HEK293 (cell line): ENCODE results near the gene CERS5.
A peak's percentile ranks its signal among the peaks of the same experiment; 100 is the strongest.

Experiments used
- CTCF ChIA-PET: fragments of 350-600 bp; formaldehyde crosslinking; extraction: SDS; loops from one replicate; lab custom pipeline; 2021; ENCODE audit warnings: antibody characterized with exemption; lab: Yijun Ruan, JAX
- POLR2A ChIA-PET: fragments of 300-600 bp; formaldehyde crosslinking; extraction: SDS; loops from one replicate; lab custom pipeline; 2020; ENCODE audit warnings: antibody characterized with exemption, inconsistent platforms; lab: Yijun Ruan, JAX
- H3K27ac ChIP-seq: fragments of 200-500 bp; sonication (Bioruptor generic); 2 replicates; pipeline ENCODE4 v1.5.1; 2014; ENCODE audit warnings: low read depth, low read length, control low read depth, inconsistent platforms; ENCODE audit errors: extremely low read depth
- H3K36me3 ChIP-seq, 2 experiments: fragments of 200-500 bp in 1 of 2; sonication (Bioruptor generic) in 1 of 2; 1 replicate in 1 of 2; 2 replicates in 1 of 2; pipeline ENCODE4 v1.5.1; 2014 to 2017; ENCODE audit warnings: inconsistent platforms in 2 of 2, low read length in 2 of 2; ENCODE audit not compliant: control insufficient read depth in 2 of 2, insufficient read depth in 1 of 2
- H3K4me1 ChIP-seq: fragments of 200-500 bp; sonication (Bioruptor generic); 2 replicates; pipeline ENCODE4 v1.5.1; 2014; ENCODE audit warnings: mild to moderate bottlenecking, low read length, inconsistent platforms; ENCODE audit not compliant: control insufficient read depth, insufficient read depth
- H3K4me3 ChIP-seq: 2 replicates; pipeline ENCODE4 v1.5.1; 2011; ENCODE audit warnings: low read depth, mild to moderate bottlenecking, control low read depth, low read length, moderate library complexity
- H3K9me3 ChIP-seq: fragments of 200-500 bp; sonication (Bioruptor generic); 2 replicates; pipeline ENCODE4 v1.5.1; 2014; ENCODE audit warnings: low read depth, low read length, inconsistent platforms; ENCODE audit not compliant: control insufficient read depth, insufficient read depth
- CTCF ChIP-seq: fragments of 450-650 bp; formaldehyde crosslinking; IDR thresholded peaks from 2 replicates; pipeline ENCODE4 v1.5.1; 2016; ENCODE audit warnings: missing biosample characterization, missing genetic modification characterization
- EGR2 ChIP-seq: fragments of 450-650 bp; formaldehyde crosslinking; IDR thresholded peaks from 2 replicates; pipeline ENCODE4 v1.5.1; 2016; ENCODE audit warnings: low read depth, missing biosample characterization, missing genetic modification characterization
- ELK4 ChIP-seq: IDR thresholded peaks from 2 replicates; pipeline ENCODE4 v1.6.1; 2011; ENCODE audit warnings: mild to moderate bottlenecking, low read depth, low read length, borderline replicate concordance
- GLI4 ChIP-seq: fragments of 450-650 bp; formaldehyde crosslinking; IDR thresholded peaks from 2 replicates; pipeline ENCODE4 v1.5.1; 2016; ENCODE audit warnings: missing biosample characterization, missing genetic modification characterization
- HIC1 ChIP-seq: fragments of 450-650 bp; formaldehyde crosslinking; IDR thresholded peaks from 2 replicates; pipeline ENCODE4 v1.5.1; 2016; ENCODE audit warnings: missing biosample characterization, missing genetic modification characterization
- KLF8 ChIP-seq: fragments of 450-650 bp; formaldehyde crosslinking; IDR thresholded peaks from 2 replicates; pipeline ENCODE4 v1.5.1; 2016; ENCODE audit warnings: missing biosample characterization, missing genetic modification characterization
- KLF9 ChIP-seq: fragments of 450-650 bp; formaldehyde crosslinking; IDR thresholded peaks from 2 replicates; pipeline ENCODE4 v1.5.1; 2016; ENCODE audit warnings: missing biosample characterization, missing genetic modification characterization, low read depth
- PATZ1 ChIP-seq: fragments of 450-650 bp; formaldehyde crosslinking; IDR thresholded peaks from 2 replicates; pipeline ENCODE4 v1.5.1; 2016; ENCODE audit warnings: missing biosample characterization, missing genetic modification characterization
- PRDM1 ChIP-seq: fragments of 450-650 bp; formaldehyde crosslinking; IDR thresholded peaks from 2 replicates; pipeline ENCODE4; 2016; ENCODE audit warnings: missing biosample characterization, missing genetic modification characterization
- SP3 ChIP-seq: fragments of 450-650 bp; formaldehyde crosslinking; IDR thresholded peaks from 2 replicates; pipeline ENCODE4 v1.5.1; 2016; ENCODE audit warnings: missing biosample characterization, missing genetic modification characterization
- SP7 ChIP-seq: fragments of 450-650 bp; formaldehyde crosslinking; IDR thresholded peaks from 2 replicates; pipeline ENCODE4 v1.5.1; 2016; ENCODE audit warnings: missing biosample characterization, missing genetic modification characterization
- YY2 ChIP-seq: fragments of 450-650 bp; formaldehyde crosslinking; IDR thresholded peaks from 2 replicates; pipeline ENCODE4 v1.5.1; 2016; ENCODE audit warnings: missing biosample characterization, missing genetic modification characterization
- ZBTB1 ChIP-seq: fragments of 450-650 bp; formaldehyde crosslinking; IDR thresholded peaks from 2 replicates; pipeline ENCODE4 v1.5.1; 2016; ENCODE audit warnings: missing biosample characterization, missing genetic modification characterization
- ZBTB10 ChIP-seq: fragments of 450-650 bp; formaldehyde crosslinking; IDR thresholded peaks from 2 replicates; pipeline ENCODE4 v1.5.1; 2016; ENCODE audit warnings: missing biosample characterization, missing genetic modification characterization
- ZBTB17 ChIP-seq: fragments of 450-650 bp; formaldehyde crosslinking; IDR thresholded peaks from 2 replicates; pipeline ENCODE4 v1.5.1; 2016; ENCODE audit warnings: missing biosample characterization, missing genetic modification characterization
- ZBTB48 ChIP-seq: fragments of 450-650 bp; formaldehyde crosslinking; IDR thresholded peaks from 2 replicates; pipeline ENCODE4 v1.5.1; 2016; ENCODE audit warnings: missing biosample characterization, missing genetic modification characterization
- ZBTB49 ChIP-seq: fragments of 450-650 bp; formaldehyde crosslinking; IDR thresholded peaks from 2 replicates; pipeline ENCODE4 v1.5.1; 2016; ENCODE audit warnings: missing biosample characterization, missing genetic modification characterization, low read depth
- ZBTB7A ChIP-seq: fragments of 450-650 bp; formaldehyde crosslinking; IDR thresholded peaks from 2 replicates; pipeline ENCODE4 v1.5.1; 2016; ENCODE audit warnings: low read depth, missing biosample characterization, missing genetic modification characterization
- ZFHX2 ChIP-seq: fragments of 450-650 bp; formaldehyde crosslinking; conservative IDR thresholded peaks from 2 replicates; pipeline ENCODE4 v1.5.1; 2016; ENCODE audit warnings: missing biosample characterization, missing genetic modification characterization
- ZNF202 ChIP-seq: fragments of 450-650 bp; formaldehyde crosslinking; IDR thresholded peaks from 2 replicates; pipeline ENCODE4 v1.5.1; 2016; ENCODE audit warnings: missing biosample characterization, missing genetic modification characterization, borderline replicate concordance
- ZNF391 ChIP-seq: fragments of 450-650 bp; formaldehyde crosslinking; IDR thresholded peaks from 2 replicates; pipeline ENCODE4 v1.5.1; 2016; ENCODE audit warnings: low read depth, missing biosample characterization, missing genetic modification characterization, borderline replicate concordance
- ZNF404 ChIP-seq: fragments of 450-650 bp; formaldehyde crosslinking; IDR thresholded peaks from 2 replicates; pipeline ENCODE4 v1.5.1; 2017; ENCODE audit warnings: missing biosample characterization, missing genetic modification characterization
- ZNF571 ChIP-seq: fragments of 450-650 bp; formaldehyde crosslinking; IDR thresholded peaks from 2 replicates; pipeline ENCODE4 v1.5.0; 2017; ENCODE audit warnings: missing biosample characterization, missing genetic modification characterization
- ZNF623 ChIP-seq: fragments of 450-650 bp; formaldehyde crosslinking; IDR thresholded peaks from 2 replicates; pipeline ENCODE4 v1.5.1; 2016; ENCODE audit warnings: missing biosample characterization, missing genetic modification characterization
- ZNF843 ChIP-seq: fragments of 450-650 bp; formaldehyde crosslinking; IDR thresholded peaks from 2 replicates; pipeline ENCODE4 v1.5.1; 2016; ENCODE audit warnings: missing biosample characterization, missing genetic modification characterization

The CERS5 gene

GRCh38 chr12:50167049-50167828 is at the start of gene CERS5:
TSS of gene CERS5 (minus strand) at chr12:50167369. CDS start at chr12:50167297, 72 bp downstream.
- Histone ChIP-seq H3K4me1 (peaks cover 3% of the 10 kb centered on the region; the same call in 1 of the 2 replicates), H3K9me3 (no peaks in the 10 kb centered on the region), H3K4me3 (peak within 1 kb of the TSS; percentile 96), H3K36me3 (no peaks in the 10 kb centered on the region; a peak in 1 of 3 replicates), H3K27ac (peak within 1 kb of the TSS; percentile 84)
- POLR2A ChIA-PET, result interaction anchor here (0.6 to 2.5 kb wide), 16 partner anchors 9 to 426 kb away, joined by 3 to 55 read pairs (median 4); partner anchors contain the start of genes COX14, NCKAP5L, SMARCD1 and TMBIM6
- CTCF ChIA-PET, result interaction anchor here (0.6 to 4.6 kb wide), 11 partner anchors 8 to 151 kb away, joined by 3 to 32 read pairs (median 3); partner anchors contain the start of genes COX14, GPD1 and SMARCD1
- TF ChIP-seq ZNF623 (tag by site-specific recombination) (no peak), GLI4 (tag by site-specific recombination) (0 out of 2 replicates have a peak, but pooled peaks have one; percentile 21), ELK4 (peak; percentile 35; the same call in 1 of the 2 replicates), ZFHX2 (tag by site-specific recombination) (peak; percentile 76), ZBTB7A (tag by site-specific recombination) (0 out of 2 replicates have a peak, but pooled peaks have one; percentile 25), ZNF404 (tag by site-specific recombination) (no peak), ZNF391 (tag by site-specific recombination) (0 out of 2 replicates have a peak, but pooled peaks have one; percentile 54), ZNF571 (tag by site-specific recombination) (no peak), PRDM1 (tag by site-specific recombination) (no peak), EGR2 (peak; percentile 76), SP7 (tag by site-specific recombination) (peak; percentile 73), ZBTB1 (no peak), KLF9 (tag by site-specific recombination) (peak; percentile 99), CTCF (tag by site-specific recombination) (peak; percentile 36), ZNF202 (tag by site-specific recombination) (no peak), PATZ1 (tag by site-specific recombination) (peak; percentile 97), ZNF843 (tag by site-specific recombination) (no peak), HIC1 (tag by site-specific recombination) (peak; percentile 89), SP3 (peak; percentile 98), ZBTB49 (tag by site-specific recombination) (no peak), KLF8 (tag by site-specific recombination) (peak; percentile 98), ZBTB48 (tag by site-specific recombination) (peak; percentile 74), YY2 (tag by site-specific recombination) (peak; percentile 84), ZBTB10 (peak; percentile 85), ZBTB17 (peak; percentile 95)
